GM12801 (cell line): ENCODE results near the gene FBXL2.

Experiments
- TF ChIP-seq, protein P1 (sequence below): IDR thresholded peaks from one replicate; pipeline ENCODE4 v1.5.1; 2011; ENCODE audit warnings: control low read depth; ENCODE audit not compliant: insufficient read length; ENCODE audit errors: extremely low read depth

Gene FBXL2

DNA sequence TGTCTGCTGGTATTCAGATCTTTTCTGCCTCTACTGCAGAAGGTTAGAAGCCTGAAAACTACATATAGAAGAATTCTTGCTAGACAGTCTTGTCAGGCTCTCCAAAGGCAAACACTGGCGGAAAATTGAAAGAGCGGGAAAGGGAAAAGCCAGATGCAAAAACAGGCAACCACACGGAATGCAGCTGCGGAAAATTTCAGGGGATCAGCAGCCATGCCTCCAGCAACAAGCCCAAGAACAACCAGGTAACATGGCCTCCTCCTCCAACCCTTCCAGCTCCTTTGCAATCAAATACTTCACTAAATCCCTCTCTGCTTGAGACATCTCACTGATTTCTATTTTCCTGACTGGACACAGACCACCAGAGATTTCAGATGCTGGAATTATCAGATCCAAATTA lies 153.3 kb downstream of the FBXL2 start:
- TF ChIP-seq, protein P1, sequence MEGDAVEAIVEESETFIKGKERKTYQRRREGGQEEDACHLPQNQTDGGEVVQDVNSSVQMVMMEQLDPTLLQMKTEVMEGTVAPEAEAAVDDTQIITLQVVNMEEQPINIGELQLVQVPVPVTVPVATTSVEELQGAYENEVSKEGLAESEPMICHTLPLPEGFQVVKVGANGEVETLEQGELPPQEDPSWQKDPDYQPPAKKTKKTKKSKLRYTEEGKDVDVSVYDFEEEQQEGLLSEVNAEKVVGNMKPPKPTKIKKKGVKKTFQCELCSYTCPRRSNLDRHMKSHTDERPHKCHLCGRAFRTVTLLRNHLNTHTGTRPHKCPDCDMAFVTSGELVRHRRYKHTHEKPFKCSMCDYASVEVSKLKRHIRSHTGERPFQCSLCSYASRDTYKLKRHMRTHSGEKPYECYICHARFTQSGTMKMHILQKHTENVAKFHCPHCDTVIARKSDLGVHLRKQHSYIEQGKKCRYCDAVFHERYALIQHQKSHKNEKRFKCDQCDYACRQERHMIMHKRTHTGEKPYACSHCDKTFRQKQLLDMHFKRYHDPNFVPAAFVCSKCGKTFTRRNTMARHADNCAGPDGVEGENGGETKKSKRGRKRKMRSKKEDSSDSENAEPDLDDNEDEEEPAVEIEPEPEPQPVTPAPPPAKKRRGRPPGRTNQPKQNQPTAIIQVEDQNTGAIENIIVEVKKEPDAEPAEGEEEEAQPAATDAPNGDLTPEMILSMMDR: no peak

DNA sequence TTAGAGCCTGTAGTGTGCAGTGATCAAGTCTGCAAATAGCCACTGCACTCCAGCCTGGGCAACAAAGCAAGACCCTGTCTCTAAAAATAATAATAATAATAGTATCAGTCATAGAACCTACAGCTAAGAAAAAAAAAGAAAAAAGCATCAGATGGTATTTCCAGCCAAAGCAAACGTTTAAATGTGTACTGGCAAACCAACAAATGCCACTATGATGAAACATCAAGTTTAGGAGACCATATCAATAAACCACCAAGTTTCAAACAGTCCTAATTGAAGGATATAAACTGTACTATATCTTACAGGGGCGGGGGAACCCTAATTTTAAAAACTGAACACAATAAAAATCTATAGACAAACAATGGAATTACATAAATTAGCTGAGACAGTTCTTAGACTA lies 156.6 kb downstream of the FBXL2 start:
- TF ChIP-seq, protein P1: no peak
